ENCODE results near the gene ZFPM1. TPM values are rescaled to one million over a fixed set of nuclear protein-coding genes. Genes with fewer than 3 reads are reported as not detected.

The ZFPM1 gene
- total RNA-seq, 4 donors from 2014 or later, result 0.31 to 0.71 (median 0.56) TPM

DNA sequence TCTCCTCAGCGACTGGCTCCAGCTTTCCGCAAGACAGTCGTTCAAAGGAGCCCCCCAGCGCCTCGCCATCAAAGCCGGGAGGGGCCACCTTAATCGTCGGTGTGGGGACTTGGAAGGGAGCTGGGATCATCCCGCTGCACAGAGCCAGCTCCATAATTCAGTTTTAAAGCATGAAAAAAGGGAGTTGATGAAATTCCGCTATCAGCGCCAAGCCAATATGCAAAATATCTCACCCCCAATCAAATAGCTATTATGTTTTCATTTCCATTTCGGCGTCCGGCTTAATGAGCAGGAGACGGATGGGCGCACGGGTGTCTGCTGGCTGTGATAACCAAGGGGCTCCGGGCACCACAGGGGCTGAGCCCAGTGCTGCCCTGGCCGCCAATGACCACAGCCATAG lies 27.7 kb downstream of the ZFPM1 start:
- peaks cover 0 to 26% (median 12%) of the 10 kb centered on the region in 3 donors for H3K27me3 ChIP-seq

DNA sequence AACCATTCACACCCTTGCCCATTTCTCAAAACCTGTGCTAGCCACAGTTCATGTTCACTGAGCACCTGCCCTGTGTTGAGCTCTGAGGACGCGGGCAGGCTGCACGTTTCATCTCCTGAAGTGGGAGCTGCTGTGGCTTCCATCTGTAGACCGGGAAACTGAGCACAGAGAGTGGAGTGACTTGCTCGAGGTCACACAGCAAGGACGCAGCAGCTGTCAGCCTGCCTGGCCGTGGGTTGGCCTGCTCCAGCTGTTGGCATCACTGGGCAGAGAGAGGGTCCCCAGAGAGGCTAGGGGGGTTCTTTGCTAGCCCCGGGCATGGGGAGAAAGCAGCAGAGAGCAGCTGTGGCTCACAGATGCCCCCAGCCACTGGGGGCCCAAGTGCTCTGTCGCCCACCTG lies 28.8 kb downstream of the ZFPM1 start:
- H3K36me3 ChIP-seq, result no peaks in the 10 kb centered on the region
- intact Hi-C loops (cut with DNase I; ENCODE audit: low total_unique reads) (no loop called here), in situ Hi-C loops (cut with MboI; ENCODE audit: low sequenced_read_pairs in 4 of 4) (no loop called here)

More for the DNA sequence above, 27.7 kb downstream of the ZFPM1 start:
- in situ Hi-C loops (cut with MboI; ENCODE audit: low sequenced_read_pairs in 4 of 4) (no loop called here), intact Hi-C loops (cut with DNase I; ENCODE audit: low total_unique reads) (no loop called here)
- H3K36me3 ChIP-seq, result no peaks in the 10 kb centered on the region
- no peak for DNase-seq
- H3K4me3 ChIP-seq, result no peak overlapping the region
- TF ChIP-seq, protein P1, sequence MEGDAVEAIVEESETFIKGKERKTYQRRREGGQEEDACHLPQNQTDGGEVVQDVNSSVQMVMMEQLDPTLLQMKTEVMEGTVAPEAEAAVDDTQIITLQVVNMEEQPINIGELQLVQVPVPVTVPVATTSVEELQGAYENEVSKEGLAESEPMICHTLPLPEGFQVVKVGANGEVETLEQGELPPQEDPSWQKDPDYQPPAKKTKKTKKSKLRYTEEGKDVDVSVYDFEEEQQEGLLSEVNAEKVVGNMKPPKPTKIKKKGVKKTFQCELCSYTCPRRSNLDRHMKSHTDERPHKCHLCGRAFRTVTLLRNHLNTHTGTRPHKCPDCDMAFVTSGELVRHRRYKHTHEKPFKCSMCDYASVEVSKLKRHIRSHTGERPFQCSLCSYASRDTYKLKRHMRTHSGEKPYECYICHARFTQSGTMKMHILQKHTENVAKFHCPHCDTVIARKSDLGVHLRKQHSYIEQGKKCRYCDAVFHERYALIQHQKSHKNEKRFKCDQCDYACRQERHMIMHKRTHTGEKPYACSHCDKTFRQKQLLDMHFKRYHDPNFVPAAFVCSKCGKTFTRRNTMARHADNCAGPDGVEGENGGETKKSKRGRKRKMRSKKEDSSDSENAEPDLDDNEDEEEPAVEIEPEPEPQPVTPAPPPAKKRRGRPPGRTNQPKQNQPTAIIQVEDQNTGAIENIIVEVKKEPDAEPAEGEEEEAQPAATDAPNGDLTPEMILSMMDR (IDR thresholded peaks at IDR 0.05 in 4 of 5, conservative IDR thresholded peaks at IDR 0.05 in 1 of 5), result no peak
- TF ChIP-seq POLR2A (IDR thresholded peaks at IDR 0.05), result no peak
- no peak overlapping the region for H3K27ac ChIP-seq
- no peaks in the 10 kb centered on the region for H3K4me1 ChIP-seq
- H3K9me3 ChIP-seq, result no peaks in the 10 kb centered on the region
- ATAC-seq, result no peak

DNA sequence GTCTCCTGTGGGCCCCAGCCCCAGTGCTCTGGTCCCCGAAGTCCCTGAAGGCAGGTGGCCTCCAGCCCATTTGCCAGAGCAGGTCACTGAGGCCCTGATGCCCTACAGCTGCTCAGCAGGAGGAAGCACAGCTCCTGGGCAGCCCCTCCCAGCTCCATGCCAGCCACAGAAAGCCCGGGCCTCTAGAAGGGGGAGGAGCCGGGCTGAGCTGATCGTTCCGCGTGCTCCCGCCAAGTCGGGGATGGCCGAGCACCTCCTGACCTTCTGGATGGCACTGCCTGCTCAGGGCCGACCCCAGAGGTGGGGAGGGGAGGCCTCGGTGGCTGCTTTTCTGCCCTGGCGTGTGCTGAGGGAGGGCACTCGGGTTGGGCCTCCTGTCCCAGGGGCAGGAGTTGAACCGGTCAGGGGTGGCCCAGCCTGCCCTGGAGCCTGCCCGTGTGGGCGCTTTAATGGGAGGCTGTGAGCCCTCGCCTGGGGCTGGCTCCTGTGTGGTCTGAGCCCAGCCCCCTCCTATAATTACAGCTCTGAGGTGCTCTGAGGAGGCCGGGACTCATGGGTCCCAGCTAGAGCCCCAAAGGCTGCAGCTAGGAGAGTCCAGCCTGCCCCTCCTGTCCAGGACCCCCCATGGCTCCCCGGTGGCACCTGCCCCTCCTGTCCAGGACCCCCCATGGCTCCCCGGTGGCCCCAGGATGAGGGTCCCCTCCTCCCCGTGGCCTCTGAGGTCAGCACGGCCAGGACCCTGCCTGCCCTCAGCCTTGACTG lies 29.7 kb downstream of the ZFPM1 start:
- H3K4me1 ChIP-seq, result no peaks in the 10 kb centered on the region
- intact Hi-C loops (cut with DNase I; ENCODE audit: low total_unique reads), result no loop called here
- H3K27ac ChIP-seq, result no peak overlapping the region
- peaks cover 0 to 26% (median 12%) of the 10 kb centered on the region in 3 donors for H3K27me3 ChIP-seq
- no peak overlapping the region for H3K4me3 ChIP-seq
- DNase-seq (no peak), ATAC-seq (no peak)
- in situ Hi-C loops (cut with MboI; ENCODE audit: low sequenced_read_pairs in 4 of 4), result no loop called here
- TF ChIP-seq, protein P1 (IDR thresholded peaks at IDR 0.05 in 4 of 5, conservative IDR thresholded peaks at IDR 0.05 in 1 of 5), result no peak
- TF ChIP-seq POLR2A (IDR thresholded peaks at IDR 0.05), result no peak
- no peaks in the 10 kb centered on the region for H3K36me3 ChIP-seq
- H3K9me3 ChIP-seq, result no peaks in the 10 kb centered on the region

More for the DNA sequence above, 28.8 kb downstream of the ZFPM1 start:
- H3K27me3 ChIP-seq, result peaks cover 0 to 26% (median 12%) of the 10 kb centered on the region in 3 donors
- no peak for TF ChIP-seq POLR2A (IDR thresholded peaks at IDR 0.05)
- TF ChIP-seq, protein P1 (IDR thresholded peaks at IDR 0.05 in 4 of 5, conservative IDR thresholded peaks at IDR 0.05 in 1 of 5), result no peak
- ATAC-seq, result no peak
- no peak overlapping the region for H3K27ac ChIP-seq
- H3K9me3 ChIP-seq, result no peaks in the 10 kb centered on the region
- H3K4me3 ChIP-seq, result no peak overlapping the region
- H3K4me1 ChIP-seq, result no peaks in the 10 kb centered on the region
- no peak for DNase-seq

DNA sequence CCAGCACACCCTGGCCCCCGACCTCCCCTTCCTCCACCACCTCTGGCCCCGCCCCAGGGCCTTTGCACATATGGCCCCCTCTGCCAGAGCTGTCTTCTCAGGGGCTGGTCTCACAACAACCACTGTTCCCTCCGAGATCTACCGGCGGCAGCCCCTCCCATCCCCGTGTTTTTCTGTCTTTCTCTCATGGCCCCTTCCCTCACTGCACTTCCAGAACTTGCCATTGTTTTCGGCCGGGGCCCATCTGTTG lies 30.2 kb downstream of the ZFPM1 start:
- peaks cover 0 to 26% (median 12%) of the 10 kb centered on the region in 3 donors for H3K27me3 ChIP-seq

More for the DNA sequence above, 30.2 kb downstream of the ZFPM1 start:
- intact Hi-C loops (cut with DNase I; ENCODE audit: low total_unique reads), result no loop called here
- Histone ChIP-seq H3K4me3 (no peak overlapping the region), H3K36me3 (no peaks in the 10 kb centered on the region), H3K27ac (no peak overlapping the region), H3K9me3 (no peaks in the 10 kb centered on the region), H3K4me1 (no peaks in the 10 kb centered on the region)
- TF ChIP-seq, protein P1 (IDR thresholded peaks at IDR 0.05 in 4 of 5, conservative IDR thresholded peaks at IDR 0.05 in 1 of 5), result no peak
- TF ChIP-seq POLR2A (IDR thresholded peaks at IDR 0.05), result no peak
- ATAC-seq, result no peak
- no peak for DNase-seq
- in situ Hi-C loops (cut with MboI; ENCODE audit: low sequenced_read_pairs in 4 of 4), result no loop called here
